ENCODE results near the gene SCO1. TPM values are rescaled to one million over a fixed set of nuclear protein-coding genes. Genes with fewer than 3 reads are reported as not detected.

SCO1 gene
- total and polyA plus RNA-seq, 10 of the 15 experiments (the other 5 are each of a cell fraction or from before 2014, with no cell fraction given) = 8.2 to 73.0 (median 37.1) TPM

DNA sequence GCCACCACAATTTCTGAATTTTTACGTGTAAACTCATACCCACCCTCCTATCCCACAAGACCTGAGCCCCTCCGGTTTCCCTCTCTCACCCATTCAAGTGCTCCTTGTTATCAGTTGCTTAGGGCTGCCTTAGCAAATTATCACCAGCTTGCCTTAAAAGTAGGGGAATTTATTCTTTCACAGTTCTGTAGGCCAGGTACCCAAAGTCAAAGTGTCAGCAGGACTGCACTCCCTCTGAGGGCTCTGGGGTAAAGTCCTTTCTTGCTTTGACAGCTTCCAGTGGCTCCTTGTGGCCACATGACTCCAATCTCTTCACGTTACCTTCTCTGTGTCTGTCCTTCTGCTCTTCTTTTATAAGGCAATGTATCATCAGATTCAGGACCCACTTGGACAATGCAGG is 40.4 kb upstream of the SCO1 start (continued):
- TF ChIP-seq, protein P1, sequence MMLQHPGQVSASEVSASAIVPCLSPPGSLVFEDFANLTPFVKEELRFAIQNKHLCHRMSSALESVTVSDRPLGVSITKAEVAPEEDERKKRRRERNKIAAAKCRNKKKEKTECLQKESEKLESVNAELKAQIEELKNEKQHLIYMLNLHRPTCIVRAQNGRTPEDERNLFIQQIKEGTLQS (IDR thresholded peaks at IDR 0.05; ENCODE audit: borderline replicate concordance, extremely low read depth, low read depth, low read length) = no peak
- no peak for TF ChIP-seq ESRRA (IDR thresholded peaks at IDR 0.05; ENCODE audit: low read length)
- no peak for TF ChIP-seq BMI1 (IDR thresholded peaks at IDR 0.05; ENCODE audit: borderline replicate concordance)
- TF ChIP-seq YBX1 (IDR thresholded peaks at IDR 0.05) = no peak
- TF ChIP-seq CBFB (IDR thresholded peaks at IDR 0.05; ENCODE audit: low read depth) = no peak
- TF ChIP-seq MYC (IDR thresholded peaks at IDR 0.05; ENCODE audit: insufficient read depth, insufficient read length, insufficient replicate concordance, low read length, severe bottlenecking) = no peak
- no peak for TF ChIP-seq SMAD5 (IDR thresholded peaks at IDR 0.05; ENCODE audit: low read depth)
- TF ChIP-seq RCOR1 (conservative IDR thresholded peaks at IDR 0.05; ENCODE audit: low read depth, low read length) = no peak
- TF ChIP-seq RAD51 (IDR thresholded peaks at IDR 0.05) = no peak
- no peak for TF ChIP-seq RB1 (IDR thresholded peaks at IDR 0.05; ENCODE audit: borderline replicate concordance)
- TF ChIP-seq TCF12 (IDR thresholded peaks at IDR 0.05; ENCODE audit: low read depth, low read length) = no peak
- no peak for TF ChIP-seq SUZ12 (IDR thresholded peaks at IDR 0.05; ENCODE audit: unreplicated experiment)

DNA sequence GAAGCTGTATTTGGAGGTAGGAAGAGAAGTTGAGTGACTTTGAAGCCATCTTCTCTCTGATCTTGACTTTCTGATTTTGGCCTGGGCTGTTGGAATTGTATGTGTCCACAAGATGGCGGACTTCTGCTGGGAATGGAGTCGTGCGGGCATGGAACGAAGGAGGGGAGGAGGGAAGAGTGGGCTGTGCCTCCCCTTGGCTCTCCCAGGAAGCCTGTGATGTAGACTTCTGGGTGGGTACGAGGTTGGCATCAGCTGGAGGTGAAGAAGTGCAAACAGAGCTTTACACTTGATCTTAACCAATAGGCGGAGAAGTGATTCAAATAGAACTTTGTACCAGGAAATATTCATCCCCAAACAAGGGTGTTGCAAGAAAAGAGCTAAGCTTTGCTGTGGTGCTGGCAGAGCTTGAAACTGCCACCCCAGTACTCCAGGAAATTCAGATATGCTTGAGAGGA is 39.9 kb upstream of the SCO1 start:
- RAD21 ChIA-PET (ENCODE audit: unreplicated experiment) = interaction anchor here (0.8 kb wide), 1 partner anchor 106 kb away, joined by 3 read pairs; no protein-coding TSS in a partner anchor
- Histone ChIP-seq H4K20me1 (ENCODE audit: control insufficient read depth, insufficient read depth) (no peaks in the 10 kb centered on the region), H3K27ac (ENCODE audit: control insufficient read depth, insufficient read depth) (no peak overlapping the region), H3K27me3 (replicated peaks in 1 of 2; ENCODE audit: control insufficient read depth in 2 of 2, insufficient read depth in 2 of 2, low read length in 1 of 2) (no peaks in the 10 kb centered on the region; a peak in 1 of 4 replicates), H3K36me3 (ENCODE audit: control insufficient read depth in 2 of 2, insufficient read depth in 2 of 2, low read length in 1 of 2) (no peaks in the 10 kb centered on the region), H3K9me3 (replicated peaks; ENCODE audit: control insufficient read depth, insufficient read depth, low read length) (no peaks in the 10 kb centered on the region), H3K4me1 (ENCODE audit: control insufficient read depth, insufficient read depth, low read length) (no peaks in the 10 kb centered on the region), H3K4me2 (ENCODE audit: control insufficient read depth, insufficient read depth) (no peak overlapping the region), H3K4me3 (no peak overlapping the region), H3K9ac (ENCODE audit: control insufficient read depth, insufficient read depth, low read length) (no peak overlapping the region), H2AFZ (ENCODE audit: control insufficient read depth, low read depth, low read length) (no peak overlapping the region), H3K79me2 (ENCODE audit: control insufficient read depth, insufficient read depth, low read length) (no peaks in the 10 kb centered on the region)
- ATAC-seq (peak; percentile 67), DNase-seq (ENCODE audit: low read depth, low spot score) (no peak), FAIRE-seq (no peak)
- in situ Hi-C loops (cut with MboI) = loop anchor here (5.0 kb wide), 1 partner anchor 110 kb away; no protein-coding TSS in a partner anchor
- BruUV-seq (replicated peaks) = no TSS peak
- 2% methylated on average over 6 of the region's 6 CpGs for WGBS (ENCODE audit: insufficient coverage, insufficient replicate concordance, low lambda C conversion rate, missing lambda C conversion rate)
- POLR2A ChIA-PET = no interaction called here
- peak; percentile 48; the same call in 1 of the 2 replicates for TF ChIP-seq SMC3 (IDR thresholded peaks at IDR 0.05; ENCODE audit: borderline replicate concordance, low read length)
- TF ChIP-seq RAD21 (IDR thresholded peaks at IDR 0.05; ENCODE audit: insufficient read depth, low read depth, low read length) = peak; percentile 70
- TF ChIP-seq, protein P2, sequence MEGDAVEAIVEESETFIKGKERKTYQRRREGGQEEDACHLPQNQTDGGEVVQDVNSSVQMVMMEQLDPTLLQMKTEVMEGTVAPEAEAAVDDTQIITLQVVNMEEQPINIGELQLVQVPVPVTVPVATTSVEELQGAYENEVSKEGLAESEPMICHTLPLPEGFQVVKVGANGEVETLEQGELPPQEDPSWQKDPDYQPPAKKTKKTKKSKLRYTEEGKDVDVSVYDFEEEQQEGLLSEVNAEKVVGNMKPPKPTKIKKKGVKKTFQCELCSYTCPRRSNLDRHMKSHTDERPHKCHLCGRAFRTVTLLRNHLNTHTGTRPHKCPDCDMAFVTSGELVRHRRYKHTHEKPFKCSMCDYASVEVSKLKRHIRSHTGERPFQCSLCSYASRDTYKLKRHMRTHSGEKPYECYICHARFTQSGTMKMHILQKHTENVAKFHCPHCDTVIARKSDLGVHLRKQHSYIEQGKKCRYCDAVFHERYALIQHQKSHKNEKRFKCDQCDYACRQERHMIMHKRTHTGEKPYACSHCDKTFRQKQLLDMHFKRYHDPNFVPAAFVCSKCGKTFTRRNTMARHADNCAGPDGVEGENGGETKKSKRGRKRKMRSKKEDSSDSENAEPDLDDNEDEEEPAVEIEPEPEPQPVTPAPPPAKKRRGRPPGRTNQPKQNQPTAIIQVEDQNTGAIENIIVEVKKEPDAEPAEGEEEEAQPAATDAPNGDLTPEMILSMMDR (IDR thresholded peaks at IDR 0.05 in 2 of 3, conservative IDR thresholded peaks at IDR 0.05 in 1 of 3; ENCODE audit: control insufficient read depth in 2 of 3, extremely low read depth in 1 of 3, insufficient read depth in 1 of 3, low read depth in 3 of 3, low read length in 3 of 3) = peak; percentile 64 to 66 (median 66)
- TF ChIP-seq NRF1 (conservative IDR thresholded peaks at IDR 0.05; ENCODE audit: low read depth, low read length) = no peak
- TF ChIP-seq SMARCA5 (IDR thresholded peaks at IDR 0.05) = no peak
- peak; percentile 75; the same call in 1 of the 2 replicates for TF ChIP-seq YY1 (IDR thresholded peaks at IDR 0.05; ENCODE audit: low read depth, low read length)
- CTCF ChIA-PET = interaction anchor here (0.8 to 2.0 kb wide), 9 partner anchors 13 to 1199 kb away, joined by 3 to 16 read pairs (median 4); no protein-coding TSS in a partner anchor
- SMC1A ChIA-PET (ENCODE audit: uncharacterized antibody, unreplicated experiment) = interaction anchor here (0.6 to 1.5 kb wide), 6 partner anchors 10 to 526 kb away, joined by 3 read pairs; no protein-coding TSS in a partner anchor
- intact Hi-C loops (cut with micrococcal nuclease; ENCODE audit: unreplicated experiment) = loop anchor here (1.0 to 10.0 kb wide), 2 partner anchors 102 to 108 kb away; no protein-coding TSS in a partner anchor

Measured in GM12878 (cell line).